Dermis microvascular lymphatic vessel endothelial cell (primary cell): Measurements from ENCODE around the gene PLD1. TPM values are rescaled to one million over a fixed set of nuclear protein-coding genes. Genes with fewer than 3 reads are reported as not detected.

Experiments
- DNase-seq, 2 donors: peaks; one replicate each; pipeline versions ENCODE4 v3.0.0 to v3.0.0-alpha.2; 2010; ENCODE audit warnings: low read depth in 2 of 2
- total RNA-seq: library from RNA; depleted of rRNA; stranded (reverse); fragments of >200 nt; gene quantifications from 2 replicates; pipeline ENCODE4 v1.2.1, GENCODE V29; 2014

PLD1 gene
- total RNA-seq, 1 donor from 2014 or later: 89.2 TPM

- DNase-seq: peak in 1 of 2 donors; percentile 82
Measured at GRCh38 chr3:171797873-171798272, 12.4 kb downstream of the PLD1 start.

- DNase-seq: no peak
Measured at GRCh38 chr3:171797265-171797679, 13.0 kb downstream of the PLD1 start.

GRCh38 chr3:171796625-171797264 is 13.5 kb downstream of the PLD1 start:
- DNase-seq: no peak

DNA sequence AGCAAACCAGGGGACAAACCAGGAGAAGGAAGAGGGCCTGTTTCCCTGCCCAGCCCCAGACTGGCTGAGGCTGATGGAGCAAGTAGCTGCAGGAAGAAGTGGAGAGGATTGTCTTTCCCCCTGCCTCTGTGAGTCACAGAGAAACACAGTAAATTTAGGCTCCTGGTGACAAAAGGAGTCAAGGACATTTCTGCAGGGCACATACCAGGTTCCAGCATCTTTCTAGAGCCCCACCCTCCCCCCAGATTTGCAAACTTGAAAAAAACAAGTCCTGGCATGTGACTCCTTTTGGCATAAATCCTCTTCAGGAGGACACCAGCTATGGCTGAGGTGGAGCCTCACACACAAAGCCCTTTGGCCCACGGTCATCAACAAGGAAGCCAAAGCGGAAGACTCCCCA is 17.8 kb downstream of the PLD1 start:
- DNase-seq: peak in 1 of 2 donors; percentile 65

DNA sequence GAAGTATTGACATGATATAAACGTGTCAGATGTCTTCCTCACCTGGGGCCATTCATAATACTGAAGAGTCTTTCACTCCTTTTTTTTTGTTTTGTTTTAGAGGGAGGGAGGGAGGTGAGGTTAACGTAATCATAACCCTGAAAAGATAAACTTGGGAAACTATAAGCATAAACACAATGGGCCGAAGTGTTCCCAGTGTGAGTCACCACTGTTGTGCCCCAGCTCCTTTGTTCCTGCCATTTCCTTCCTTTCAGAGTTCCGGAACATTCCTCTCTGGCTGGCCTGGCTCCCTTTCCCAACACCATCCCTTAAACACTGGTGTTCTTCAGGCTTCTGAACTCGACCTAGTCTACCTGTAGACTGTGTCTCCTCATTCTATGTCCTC is 18.6 kb downstream of the PLD1 start:
- DNase-seq: peak; percentile 95 to 99

GRCh38 chr3:171790898-171791691 is 19.2 kb downstream of the PLD1 start:
- peak; percentile 98 for DNase-seq

DNA sequence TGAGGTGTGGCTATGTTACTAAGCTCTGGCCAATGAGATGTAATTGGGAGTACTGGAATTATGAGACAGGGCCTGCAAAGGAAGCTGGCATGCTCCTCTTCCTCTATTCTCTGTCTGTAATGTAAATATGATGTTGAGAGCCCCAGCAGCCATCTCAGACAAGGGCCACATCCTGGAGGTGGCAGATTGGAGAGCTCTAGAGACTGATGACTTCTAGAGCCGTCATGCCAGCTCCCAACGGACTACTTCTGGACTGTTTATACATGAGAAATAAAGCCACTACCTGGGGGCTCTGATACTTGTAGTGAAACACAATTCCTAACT is 19.7 kb downstream of the PLD1 start:
- DNase-seq: no peak

DNA sequence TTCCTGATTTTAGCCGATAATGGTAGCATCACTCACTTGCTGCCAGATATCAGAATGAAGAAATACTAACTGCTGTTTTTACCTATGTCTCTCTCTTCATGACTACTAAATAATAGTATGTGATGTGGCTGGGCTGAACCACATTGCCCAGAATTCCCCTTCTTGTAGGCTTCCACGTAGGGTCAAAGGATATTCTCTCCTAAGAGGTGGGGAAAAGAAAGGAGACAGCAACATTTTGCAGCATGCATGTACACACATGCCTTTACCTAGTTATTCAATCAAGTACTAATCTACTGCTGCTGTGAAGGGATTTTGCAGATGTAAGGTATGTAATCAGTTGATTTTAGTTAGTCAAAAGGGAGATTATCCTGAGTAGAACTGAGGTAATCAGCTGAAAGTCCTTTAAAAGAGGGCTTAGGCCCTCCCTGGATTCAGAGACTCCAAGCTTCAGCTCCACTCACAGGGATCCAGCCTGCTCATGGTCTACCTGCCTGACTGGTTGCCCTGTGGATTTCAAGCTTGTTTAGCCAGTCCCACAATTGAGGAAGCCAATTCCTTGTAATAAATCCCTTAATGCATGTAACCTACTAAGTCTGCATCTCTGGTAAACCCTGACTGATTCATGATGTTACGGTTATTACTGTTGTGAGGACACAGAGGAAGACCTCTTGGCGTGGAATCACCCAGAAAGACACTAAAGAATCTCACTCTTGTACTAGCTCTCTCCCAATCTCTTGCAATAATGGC is 20.4 kb downstream of the PLD1 start:
- DNase-seq: no peak

DNA sequence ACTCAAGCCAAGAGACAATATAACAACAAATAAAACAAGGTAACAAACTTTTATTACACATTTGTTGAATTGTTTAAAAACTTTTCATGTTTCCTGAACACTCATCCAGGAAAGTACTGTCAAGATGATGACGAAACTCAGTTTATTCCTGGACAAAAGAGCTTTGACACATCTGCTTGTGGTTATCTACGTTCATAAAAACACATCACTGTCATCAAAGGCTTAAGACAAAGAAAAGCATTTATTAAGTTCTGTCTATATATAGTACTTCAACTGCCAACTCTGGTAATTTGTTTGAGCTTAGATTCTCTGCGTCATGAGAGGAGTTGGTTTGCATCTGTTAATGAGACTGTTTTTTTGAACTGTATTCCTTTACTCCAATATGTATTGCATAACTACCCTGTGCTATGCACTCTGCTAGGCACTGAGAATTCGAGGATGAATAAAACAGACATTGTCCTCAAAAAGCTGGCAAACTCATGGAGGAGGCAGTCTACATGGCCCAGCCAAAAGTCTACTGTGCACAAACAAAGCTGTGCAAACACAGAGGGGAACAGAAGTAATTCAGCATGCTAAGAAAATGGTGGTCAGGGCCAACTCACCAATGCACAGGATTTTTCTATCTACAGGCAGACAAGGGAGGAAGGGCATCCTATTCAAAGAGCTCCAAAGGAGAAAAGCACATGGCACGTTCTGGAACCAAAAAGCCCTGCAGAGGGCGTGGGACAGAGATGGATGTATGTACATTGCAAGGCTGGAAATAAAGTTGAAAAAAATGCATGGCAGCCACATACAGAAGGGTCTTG is 21.5 kb downstream of the PLD1 start:
- peak; percentile 93 to 98 for DNase-seq

DNA sequence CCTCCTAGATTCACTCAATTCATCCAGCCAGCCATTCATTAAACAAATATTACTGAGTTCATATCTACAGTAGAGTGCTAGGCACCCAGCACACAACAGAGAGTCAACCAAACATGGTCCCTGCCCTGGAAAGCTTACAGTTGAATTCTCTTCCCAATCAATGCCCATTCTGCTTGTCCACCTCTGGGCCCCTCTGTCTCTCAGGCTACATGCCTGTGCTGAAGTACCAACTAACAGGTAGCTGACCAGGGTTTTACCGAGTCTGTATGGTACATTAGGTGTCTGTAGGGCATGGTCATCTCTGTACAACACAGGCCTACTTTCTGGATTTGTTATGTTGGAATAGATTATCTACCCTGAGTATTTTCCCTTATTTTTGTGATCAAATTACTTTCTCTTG is 23.3 kb downstream of the PLD1 start:
- DNase-seq: no peak

- DNase-seq: no peak
Measured at GRCh38 chr3:171784937-171785336, 25.3 kb downstream of the PLD1 start.

GRCh38 chr3:171784387-171784786 is 25.9 kb downstream of the PLD1 start:
- DNase-seq: peak in 1 of 2 donors; percentile 78

DNA sequence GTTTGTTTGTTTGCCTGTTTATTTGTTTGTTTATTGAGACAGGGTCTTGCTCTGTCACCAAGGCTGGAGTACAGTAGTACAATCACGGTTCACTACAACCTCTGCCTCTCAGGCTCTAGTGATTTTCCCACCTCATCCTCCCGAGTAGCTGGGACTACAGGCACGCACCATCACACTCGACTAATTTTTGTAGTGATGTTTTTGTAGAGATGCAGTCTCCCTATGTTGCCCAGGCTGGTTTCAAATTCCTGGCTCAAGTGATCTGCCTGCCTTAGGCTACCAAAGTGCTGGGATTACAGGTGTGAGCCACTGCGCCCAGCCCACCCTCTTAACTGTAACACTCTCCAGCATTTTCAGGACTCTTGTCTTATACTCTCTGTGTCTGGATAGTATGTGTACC is 26.7 kb downstream of the PLD1 start:
- no peak for DNase-seq

GRCh38 chr3:171783086-171783485 is 27.2 kb downstream of the PLD1 start:
- DNase-seq: no peak

- no peak for DNase-seq
Measured at GRCh38 chr3:171782617-171783016, 27.7 kb downstream of the PLD1 start.

DNA sequence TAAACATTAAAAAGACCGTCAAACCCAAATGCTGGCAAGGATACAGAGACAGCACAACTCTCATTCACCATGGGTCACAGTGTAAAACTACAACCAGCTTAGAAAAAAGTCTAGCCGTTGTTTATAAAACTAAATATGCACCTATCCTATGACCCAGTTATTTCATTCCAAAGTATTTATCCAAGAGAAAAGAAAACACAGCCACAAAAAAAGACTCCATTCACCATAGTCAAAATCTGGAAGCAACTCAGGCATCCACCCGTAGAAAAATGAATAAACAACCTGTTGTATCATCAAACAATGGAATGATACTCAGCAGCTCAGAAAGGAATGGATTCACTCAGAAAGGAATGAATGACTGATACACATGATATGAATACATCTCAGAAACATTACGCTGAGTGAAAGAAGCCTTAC is 28.6 kb downstream of the PLD1 start:
- DNase-seq: peak; percentile 68 to 93

DNA sequence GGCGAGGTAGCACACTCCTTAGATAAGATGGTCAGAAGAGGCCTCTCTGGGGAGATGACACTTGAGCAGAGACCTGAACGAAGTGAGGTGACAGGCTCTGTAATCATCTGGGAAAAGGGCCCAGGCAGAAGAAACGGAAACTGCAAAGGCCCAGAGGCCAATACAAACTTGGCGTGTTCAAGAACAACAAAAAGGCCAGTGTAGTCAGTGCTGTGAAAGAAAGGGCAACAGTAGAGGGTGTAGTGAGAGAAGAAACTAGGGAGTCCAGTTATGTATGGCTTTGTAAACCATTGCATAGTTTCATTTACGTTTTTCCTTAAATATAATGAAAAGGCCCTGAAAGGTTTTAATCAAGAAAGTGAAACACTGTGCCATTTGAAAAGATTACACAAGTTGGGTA is 31.8 kb downstream of the PLD1 start:
- DNase-seq: peak in 1 of 2 donors; percentile 78

GRCh38 chr3:171777596-171777995 is 32.7 kb downstream of the PLD1 start:
- no peak for DNase-seq

DNA sequence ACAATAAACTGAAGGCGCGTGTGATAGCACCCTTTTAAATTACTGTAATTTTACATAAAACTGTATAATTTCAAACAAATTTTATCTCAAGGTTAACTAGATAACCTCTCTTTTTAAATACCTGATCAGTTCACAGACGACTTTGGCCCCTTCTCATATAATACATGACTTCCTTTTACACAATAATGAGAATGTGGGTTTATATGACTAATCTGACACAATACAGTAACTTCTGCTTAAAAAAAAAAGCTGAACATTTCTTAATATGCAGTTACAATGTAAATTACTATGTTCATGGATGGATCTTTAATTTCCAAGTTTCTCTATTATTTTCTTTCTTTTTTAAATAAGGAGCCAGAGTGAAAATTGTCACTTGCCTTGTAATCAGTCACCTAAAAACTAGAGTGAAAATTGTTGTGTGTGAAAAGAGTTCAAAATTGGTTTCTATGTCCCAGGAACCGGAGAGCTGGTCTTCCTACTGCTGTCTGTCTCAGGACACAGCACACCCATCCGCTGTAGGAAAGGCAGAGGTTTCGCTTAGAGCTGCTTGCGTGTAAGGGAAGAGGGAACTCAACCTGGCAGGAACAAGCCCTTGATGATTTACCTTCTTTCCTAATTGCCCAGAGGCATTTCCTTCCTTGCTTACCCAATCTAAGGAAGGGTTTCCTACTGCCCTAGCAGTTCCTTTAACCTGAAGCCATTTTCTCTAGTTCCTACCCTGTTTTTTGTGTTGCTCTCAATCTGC is 33.3 kb downstream of the PLD1 start:
- DNase-seq: peak in 1 of 2 donors; percentile 61

GRCh38 chr3:171776411-171776810 is 33.9 kb downstream of the PLD1 start:
- DNase-seq: peak; percentile 61 to 63

GRCh38 chr3:171775943-171776342 is 34.3 kb downstream of the PLD1 start:
- DNase-seq: no peak
